ENCODE results near the gene SORCS2.

SORCS2 gene

GRCh38 chr4:7383266-7383665 is 190.9 kb downstream of the SORCS2 start:
- no peak overlapping the region for H3K4me3 ChIP-seq (ENCODE audit: low read length in 2 of 2)
- H3K27ac ChIP-seq (ENCODE audit: low read length) = no peak overlapping the region
- H3K36me3 ChIP-seq (ENCODE audit: control insufficient read depth in 2 of 2, insufficient read depth in 2 of 2, low read length in 2 of 2) = no peaks in the 10 kb centered on the region
- peaks cover 0 to 3% of the 10 kb centered on the region in 2 donors for H3K27me3 ChIP-seq (ENCODE audit: control insufficient read depth in 1 of 2, insufficient read depth in 2 of 2, low read length in 2 of 2)
- no peak overlapping the region for H3K9ac ChIP-seq (ENCODE audit: low read length in 2 of 2)
- no peaks in the 10 kb centered on the region for H3K9me3 ChIP-seq (ENCODE audit: control insufficient read depth in 2 of 2, low read length in 2 of 2)
- H3K4me1 ChIP-seq (ENCODE audit: control insufficient read depth, insufficient read depth, low read length) = peaks cover 18% of the 10 kb centered on the region

GRCh38 chr4:7384003-7384928 is 191.9 kb downstream of the SORCS2 start:
- Histone ChIP-seq H3K9me3 (ENCODE audit: control insufficient read depth in 2 of 2, low read length in 2 of 2) (no peaks in the 10 kb centered on the region), H3K4me3 (ENCODE audit: low read length in 2 of 2) (no peak overlapping the region), H3K27me3 (ENCODE audit: control insufficient read depth in 1 of 2, insufficient read depth in 2 of 2, low read length in 2 of 2) (peaks cover 0 to 3% of the 10 kb centered on the region in 2 donors), H3K27ac (ENCODE audit: low read length) (no peak overlapping the region), H3K9ac (ENCODE audit: low read length in 2 of 2) (no peak overlapping the region), H3K36me3 (ENCODE audit: control insufficient read depth in 2 of 2, insufficient read depth in 2 of 2, low read length in 2 of 2) (no peaks in the 10 kb centered on the region), H3K4me1 (ENCODE audit: control insufficient read depth, insufficient read depth, low read length) (peaks cover 13% of the 10 kb centered on the region)

- H3K4me1 ChIP-seq (ENCODE audit: control insufficient read depth, insufficient read depth, low read length) = peaks cover 6% of the 10 kb centered on the region
- no peaks in the 10 kb centered on the region for H3K9me3 ChIP-seq (ENCODE audit: control insufficient read depth in 2 of 2, low read length in 2 of 2)
- no peak overlapping the region for H3K27ac ChIP-seq (ENCODE audit: low read length)
- no peak overlapping the region for H3K4me3 ChIP-seq (ENCODE audit: low read length in 2 of 2)
- no peaks in the 10 kb centered on the region for H3K36me3 ChIP-seq (ENCODE audit: control insufficient read depth in 2 of 2, insufficient read depth in 2 of 2, low read length in 2 of 2)
- H3K9ac ChIP-seq (ENCODE audit: low read length in 2 of 2) = no peak overlapping the region
- H3K27me3 ChIP-seq (ENCODE audit: control insufficient read depth in 1 of 2, insufficient read depth in 2 of 2, low read length in 2 of 2) = peaks cover 0 to 2% of the 10 kb centered on the region in 2 donors
Measured at GRCh38 chr4:7384929-7385890, 192.9 kb downstream of the SORCS2 start.

- H3K9me3 ChIP-seq (ENCODE audit: control insufficient read depth in 2 of 2, low read length in 2 of 2) = no peaks in the 10 kb centered on the region
- no peak overlapping the region for H3K4me3 ChIP-seq (ENCODE audit: low read length in 2 of 2)
- H3K27ac ChIP-seq (ENCODE audit: low read length) = no peak overlapping the region
- H3K27me3 ChIP-seq (ENCODE audit: control insufficient read depth in 1 of 2, insufficient read depth in 2 of 2, low read length in 2 of 2) = peaks cover 0 to 2% of the 10 kb centered on the region in 2 donors
- no peaks in the 10 kb centered on the region for H3K4me1 ChIP-seq (ENCODE audit: control insufficient read depth, insufficient read depth, low read length)
- H3K36me3 ChIP-seq (ENCODE audit: control insufficient read depth in 2 of 2, insufficient read depth in 2 of 2, low read length in 2 of 2) = no peaks in the 10 kb centered on the region
- no peak overlapping the region for H3K9ac ChIP-seq (ENCODE audit: low read length in 2 of 2)
Measured at GRCh38 chr4:7387925-7388324, 195.6 kb downstream of the SORCS2 start.

GRCh38 chr4:7388627-7389026 is 196.3 kb downstream of the SORCS2 start:
- H3K4me3 ChIP-seq (ENCODE audit: low read length in 2 of 2) = no peak overlapping the region
- peaks cover 0 to 2% of the 10 kb centered on the region in 2 donors for H3K27me3 ChIP-seq (ENCODE audit: control insufficient read depth in 1 of 2, insufficient read depth in 2 of 2, low read length in 2 of 2)
- H3K9me3 ChIP-seq (ENCODE audit: control insufficient read depth in 2 of 2, low read length in 2 of 2) = no peaks in the 10 kb centered on the region
- no peak overlapping the region for H3K27ac ChIP-seq (ENCODE audit: low read length)
- H3K36me3 ChIP-seq (ENCODE audit: control insufficient read depth in 2 of 2, insufficient read depth in 2 of 2, low read length in 2 of 2) = no peaks in the 10 kb centered on the region
- no peak overlapping the region for H3K9ac ChIP-seq (ENCODE audit: low read length in 2 of 2)
- H3K4me1 ChIP-seq (ENCODE audit: control insufficient read depth, insufficient read depth, low read length) = no peaks in the 10 kb centered on the region

GRCh38 chr4:7389101-7389701 is 196.9 kb downstream of the SORCS2 start:
- no peaks in the 10 kb centered on the region for H3K4me1 ChIP-seq (ENCODE audit: control insufficient read depth, insufficient read depth, low read length)
- no peak overlapping the region for H3K9ac ChIP-seq (ENCODE audit: low read length in 2 of 2)
- H3K4me3 ChIP-seq (ENCODE audit: low read length in 2 of 2) = no peak overlapping the region
- H3K27me3 ChIP-seq (ENCODE audit: control insufficient read depth in 1 of 2, insufficient read depth in 2 of 2, low read length in 2 of 2) = peaks cover 0 to 3% of the 10 kb centered on the region in 2 donors
- no peaks in the 10 kb centered on the region for H3K9me3 ChIP-seq (ENCODE audit: control insufficient read depth in 2 of 2, low read length in 2 of 2)
- H3K36me3 ChIP-seq (ENCODE audit: control insufficient read depth in 2 of 2, insufficient read depth in 2 of 2, low read length in 2 of 2) = no peaks in the 10 kb centered on the region
- no peak overlapping the region for H3K27ac ChIP-seq (ENCODE audit: low read length)

- peaks cover 0 to 3% of the 10 kb centered on the region in 2 donors for H3K27me3 ChIP-seq (ENCODE audit: control insufficient read depth in 1 of 2, insufficient read depth in 2 of 2, low read length in 2 of 2)
- H3K36me3 ChIP-seq (ENCODE audit: control insufficient read depth in 2 of 2, insufficient read depth in 2 of 2, low read length in 2 of 2) = no peaks in the 10 kb centered on the region
- no peak overlapping the region for H3K9ac ChIP-seq (ENCODE audit: low read length in 2 of 2)
- no peak overlapping the region for H3K4me3 ChIP-seq (ENCODE audit: low read length in 2 of 2)
- H3K27ac ChIP-seq (ENCODE audit: low read length) = no peak overlapping the region
- H3K9me3 ChIP-seq (ENCODE audit: control insufficient read depth in 2 of 2, low read length in 2 of 2) = no peaks in the 10 kb centered on the region
- H3K4me1 ChIP-seq (ENCODE audit: control insufficient read depth, insufficient read depth, low read length) = no peaks in the 10 kb centered on the region
Measured at GRCh38 chr4:7389719-7390118, 197.4 kb downstream of the SORCS2 start.

GRCh38 chr4:7390336-7390735 is 198.0 kb downstream of the SORCS2 start:
- Histone ChIP-seq H3K27ac (ENCODE audit: low read length) (no peak overlapping the region), H3K9me3 (ENCODE audit: control insufficient read depth in 2 of 2, low read length in 2 of 2) (no peaks in the 10 kb centered on the region), H3K9ac (ENCODE audit: low read length in 2 of 2) (no peak overlapping the region), H3K27me3 (ENCODE audit: control insufficient read depth in 1 of 2, insufficient read depth in 2 of 2, low read length in 2 of 2) (peaks cover 0 to 3% of the 10 kb centered on the region in 2 donors), H3K4me1 (ENCODE audit: control insufficient read depth, insufficient read depth, low read length) (no peaks in the 10 kb centered on the region), H3K4me3 (ENCODE audit: low read length in 2 of 2) (no peak overlapping the region), H3K36me3 (ENCODE audit: control insufficient read depth in 2 of 2, insufficient read depth in 2 of 2, low read length in 2 of 2) (no peaks in the 10 kb centered on the region)

- no peaks in the 10 kb centered on the region for H3K36me3 ChIP-seq (ENCODE audit: control insufficient read depth in 2 of 2, insufficient read depth in 2 of 2, low read length in 2 of 2)
- H3K9ac ChIP-seq (ENCODE audit: low read length in 2 of 2) = no peak overlapping the region
Measured at GRCh38 chr4:7390906-7391636, 198.7 kb downstream of the SORCS2 start.

More at GRCh38 chr4:7390906-7391636, 198.7 kb downstream of the SORCS2 start:
- Histone ChIP-seq H3K27me3 (ENCODE audit: control insufficient read depth in 1 of 2, insufficient read depth in 2 of 2, low read length in 2 of 2) (peaks cover 0 to 3% of the 10 kb centered on the region in 2 donors), H3K4me3 (ENCODE audit: low read length in 2 of 2) (no peak overlapping the region), H3K9me3 (ENCODE audit: control insufficient read depth in 2 of 2, low read length in 2 of 2) (no peaks in the 10 kb centered on the region), H3K27ac (ENCODE audit: low read length) (no peak overlapping the region), H3K4me1 (ENCODE audit: control insufficient read depth, insufficient read depth, low read length) (no peaks in the 10 kb centered on the region)

All from stomach smooth muscle (tissue), 2 donors.